ACC112 (cell line): ENCODE data around the gene ASCL4.
"Not testable (repeated sequence)": the region's sequence is repeated elsewhere in the genome, so short reads cannot be mapped to it uniquely, and the experiment has no call there.

Experiments used
- H2AFZ ChIP-seq: fragments of 200-600 bp; sonication (generic); one replicate; pipeline ENCODE4 v1.6.0; 2017; ENCODE audit warnings: antibody characterized with exemption, low read length; ENCODE audit not compliant: unreplicated experiment
- H3K27ac ChIP-seq: fragments of 200-600 bp; sonication (generic); 2 replicates; pipeline ENCODE4 v1.5.1; 2014; ENCODE audit warnings: low read depth, mild to moderate bottlenecking, antibody characterized with exemption, low read length, moderate library complexity
- H3K27me3 ChIP-seq: fragments of 200-600 bp; sonication (generic); 2 replicates; pipeline ENCODE4 v1.6.1; 2014; ENCODE audit warnings: mild to moderate bottlenecking, antibody characterized with exemption, low read length, moderate library complexity, mixed read lengths; ENCODE audit not compliant: insufficient read depth
- H3K36me3 ChIP-seq: fragments of 200-600 bp; sonication (generic); 2 replicates; pipeline ENCODE4 v1.6.1; 2016; ENCODE audit warnings: mild to moderate bottlenecking, antibody characterized with exemption, low read length, moderate library complexity, mixed read lengths; ENCODE audit not compliant: insufficient read depth
- H3K4me1 ChIP-seq: fragments of 200-600 bp; sonication (generic); one replicate; pipeline ENCODE4 v1.6.1; 2016; ENCODE audit warnings: low read length, mixed read lengths; ENCODE audit not compliant: insufficient read depth, unreplicated experiment, control insufficient read depth
- H3K4me3 ChIP-seq: fragments of 200-600 bp; sonication (generic); 2 replicates; pipeline ENCODE4 v1.5.1; 2014; ENCODE audit warnings: mild to moderate bottlenecking, low read depth, low read length
- H3K79me2 ChIP-seq: fragments of 200-600 bp; sonication (generic); one replicate; pipeline ENCODE4 v1.6.0; 2016; ENCODE audit warnings: low read length; ENCODE audit not compliant: control insufficient read depth, unreplicated experiment, insufficient read depth

ASCL4 gene

GRCh38 chr12:107774349-107775029 is at the start of gene ASCL4:
TSS of gene ASCL4 (plus strand) at chr12:107774704. CDS start at chr12:107775219, 515 bp downstream.
- Histone ChIP-seq H3K27me3 (peaks cover 70% of the 10 kb centered on the region), H3K4me3 (no peak within 1 kb of the TSS)

GRCh38 chr12:107727327-107727726 is 47.2 kb upstream of the ASCL4 start:
- H3K27ac ChIP-seq, H3K79me2 ChIP-seq: not testable (repeated sequence)

More at GRCh38 chr12:107774349-107775029, at the start of gene ASCL4:
- H3K27ac ChIP-seq: no peak within 1 kb of the TSS
- no peaks in the 10 kb centered on the region for H3K36me3 ChIP-seq
- H3K4me1 ChIP-seq: no peaks in the 10 kb centered on the region
- no peak within 1 kb of the TSS for H2AFZ ChIP-seq
- no peaks in the 10 kb centered on the region for H3K79me2 ChIP-seq

GRCh38 chr12:107727742-107728141 is 46.8 kb upstream of the ASCL4 start:
- not testable (repeated sequence) for H3K79me2 ChIP-seq

More at GRCh38 chr12:107727327-107727726, 47.2 kb upstream of the ASCL4 start:
- H3K27me3 ChIP-seq, H3K4me1 ChIP-seq, H2AFZ ChIP-seq, H3K4me3 ChIP-seq, H3K36me3 ChIP-seq: not testable (repeated sequence)

DNA sequence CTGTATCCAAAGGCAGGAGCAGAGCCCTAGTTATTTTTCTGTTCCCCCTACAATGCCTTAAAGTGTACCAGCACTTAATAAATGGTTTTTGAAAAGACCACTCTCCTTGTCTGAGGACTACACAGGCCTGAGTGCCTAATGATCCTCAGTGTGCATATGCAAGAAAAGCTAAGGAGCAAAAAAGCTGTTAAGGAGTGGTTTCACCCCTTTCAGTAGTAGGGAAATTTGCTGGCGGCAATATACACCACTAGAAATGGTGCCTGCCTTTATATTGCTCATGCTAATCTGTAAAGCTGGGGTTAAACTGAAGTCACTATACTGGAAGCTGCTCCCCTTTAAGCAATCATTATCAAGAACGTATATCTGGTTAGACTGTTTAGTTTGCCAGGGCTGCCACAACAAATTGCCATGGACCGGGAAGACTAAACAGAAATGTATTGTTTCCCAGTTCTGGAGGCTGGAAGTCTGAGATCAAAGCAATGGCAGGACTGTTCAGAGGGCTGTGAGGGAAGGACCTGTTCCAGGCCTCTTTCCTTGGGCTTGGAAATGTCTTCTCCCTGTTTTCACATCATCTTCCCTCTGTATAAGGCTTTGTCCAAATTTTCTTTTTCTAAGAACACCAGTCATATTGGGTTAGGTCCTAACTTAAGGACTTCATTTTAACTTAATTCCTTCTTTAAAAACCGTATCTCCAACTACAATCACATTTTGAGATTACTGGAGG is 43.7 kb upstream of the ASCL4 start:
- Histone ChIP-seq H2AFZ (no peak overlapping the region), H3K27ac (no peak overlapping the region), H3K27me3 (no peaks in the 10 kb centered on the region)

More at GRCh38 chr12:107727742-107728141, 46.8 kb upstream of the ASCL4 start:
- H3K27ac ChIP-seq, H3K36me3 ChIP-seq, H3K4me1 ChIP-seq, H3K27me3 ChIP-seq, H2AFZ ChIP-seq, H3K4me3 ChIP-seq: not testable (repeated sequence)

DNA sequence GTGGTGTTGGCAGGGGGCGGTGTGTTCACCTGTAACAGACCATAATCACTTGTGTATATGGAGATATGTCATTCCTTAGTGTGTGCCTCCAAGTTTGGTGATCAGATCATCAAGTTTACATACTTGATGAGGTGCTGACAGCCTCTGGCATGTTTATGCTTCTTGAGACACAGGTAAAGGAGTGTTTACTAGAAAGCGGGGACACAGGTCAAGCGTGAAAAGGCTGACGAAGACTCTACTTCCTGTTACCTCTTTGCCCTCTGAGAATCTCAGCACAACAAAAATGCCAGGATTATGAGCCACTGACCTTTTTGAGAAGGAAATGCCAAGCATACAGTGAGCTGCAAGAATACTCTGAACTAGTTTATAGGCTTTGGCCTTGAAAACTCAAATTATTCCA is 43.1 kb upstream of the ASCL4 start:
- Histone ChIP-seq H3K27me3 (no peaks in the 10 kb centered on the region), H3K4me3 (no peak overlapping the region), H2AFZ (no peak overlapping the region), H3K27ac (no peak overlapping the region), H3K4me1 (no peaks in the 10 kb centered on the region), H3K79me2 (no peaks in the 10 kb centered on the region), H3K36me3 (peaks cover 7% of the 10 kb centered on the region)

More for the DNA sequence above, 43.7 kb upstream of the ASCL4 start:
- Histone ChIP-seq H3K79me2 (no peaks in the 10 kb centered on the region), H3K4me1 (no peaks in the 10 kb centered on the region), H3K4me3 (no peak overlapping the region), H3K36me3 (peaks cover 7% of the 10 kb centered on the region)

DNA sequence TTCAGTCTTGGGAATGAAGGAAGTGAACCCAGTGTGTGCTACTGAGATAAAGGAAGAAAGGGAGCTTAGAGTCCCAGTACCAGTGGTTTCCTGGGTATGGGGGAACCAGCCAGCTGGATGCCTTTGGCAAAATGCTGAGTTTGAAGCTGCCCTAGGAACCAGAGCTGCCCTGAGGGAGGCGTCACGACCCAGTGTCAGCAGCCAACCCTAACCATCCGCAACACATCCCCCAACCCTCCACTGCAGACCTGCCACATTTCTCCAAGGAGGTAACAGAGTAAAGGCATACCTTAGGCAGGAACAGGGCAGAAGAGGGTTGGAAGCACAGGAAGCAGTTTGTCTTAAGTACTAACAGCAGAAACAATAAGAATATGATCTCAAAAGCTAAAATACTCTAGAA is 42.1 kb upstream of the ASCL4 start:
- H3K36me3 ChIP-seq: peaks cover 16% of the 10 kb centered on the region
- H3K79me2 ChIP-seq: no peaks in the 10 kb centered on the region
- H3K27ac ChIP-seq: no peak overlapping the region
- H3K4me1 ChIP-seq: no peaks in the 10 kb centered on the region
- no peak overlapping the region for H3K4me3 ChIP-seq
- no peak overlapping the region for H2AFZ ChIP-seq
- H3K27me3 ChIP-seq: no peaks in the 10 kb centered on the region

DNA sequence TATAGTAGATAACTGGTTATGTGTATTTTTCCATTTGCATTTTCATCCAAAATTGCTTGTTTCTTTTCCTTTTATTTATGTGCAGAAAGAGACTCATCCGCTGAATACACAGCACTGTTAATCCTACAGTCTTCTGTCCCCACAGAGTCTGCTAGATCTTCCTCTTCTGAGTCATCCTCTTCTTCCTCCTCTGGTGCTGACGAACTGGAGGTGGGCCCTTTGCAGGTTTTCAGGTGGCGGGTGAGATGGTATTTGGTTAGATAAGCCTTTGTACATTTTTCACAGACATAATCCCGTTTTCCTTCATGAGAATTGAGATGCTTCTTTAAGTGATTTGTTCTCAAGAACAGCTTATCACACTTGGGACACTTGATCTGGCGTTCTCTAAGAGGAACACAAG is 40.4 kb upstream of the ASCL4 start:
- H3K4me3 ChIP-seq: no peak overlapping the region
- H2AFZ ChIP-seq: no peak overlapping the region
- H3K27ac ChIP-seq: no peak overlapping the region
- H3K4me1 ChIP-seq: no peaks in the 10 kb centered on the region
- no peaks in the 10 kb centered on the region for H3K79me2 ChIP-seq
- H3K36me3 ChIP-seq: peaks cover 30% of the 10 kb centered on the region
- no peaks in the 10 kb centered on the region for H3K27me3 ChIP-seq

DNA sequence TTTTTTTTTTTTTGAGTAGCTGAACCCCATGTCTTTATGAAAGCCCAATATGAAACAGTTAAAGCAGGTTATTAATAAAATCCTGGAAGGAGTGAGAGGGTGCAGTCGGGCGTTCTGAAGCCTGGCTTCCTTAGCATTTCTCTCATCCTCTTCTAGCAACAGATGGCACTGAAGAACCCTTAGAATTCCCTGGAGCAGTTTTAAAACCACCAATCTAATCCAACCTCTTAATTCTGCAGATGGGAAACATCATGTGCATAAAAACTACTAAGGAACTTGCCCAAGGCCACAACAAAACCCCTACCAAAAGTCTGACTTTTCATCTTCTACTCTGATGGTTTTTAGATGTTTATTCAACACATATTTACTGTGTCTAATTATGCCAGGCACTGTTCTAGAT is 38.7 kb upstream of the ASCL4 start:
- peaks cover 38% of the 10 kb centered on the region for H3K36me3 ChIP-seq

GRCh38 chr12:107736914-107737313 is 37.6 kb upstream of the ASCL4 start:
- Histone ChIP-seq H3K27me3 (no peaks in the 10 kb centered on the region), H3K4me3 (no peak overlapping the region), H3K4me1 (no peaks in the 10 kb centered on the region), H3K27ac (no peak overlapping the region), H2AFZ (no peak overlapping the region), H3K79me2 (no peaks in the 10 kb centered on the region), H3K36me3 (peaks cover 50% of the 10 kb centered on the region)

More for the DNA sequence above, 38.7 kb upstream of the ASCL4 start:
- H3K27ac ChIP-seq: no peak overlapping the region
- no peak overlapping the region for H2AFZ ChIP-seq
- no peaks in the 10 kb centered on the region for H3K4me1 ChIP-seq
- H3K79me2 ChIP-seq: no peaks in the 10 kb centered on the region
- no peak overlapping the region for H3K4me3 ChIP-seq
- H3K27me3 ChIP-seq: no peaks in the 10 kb centered on the region

DNA sequence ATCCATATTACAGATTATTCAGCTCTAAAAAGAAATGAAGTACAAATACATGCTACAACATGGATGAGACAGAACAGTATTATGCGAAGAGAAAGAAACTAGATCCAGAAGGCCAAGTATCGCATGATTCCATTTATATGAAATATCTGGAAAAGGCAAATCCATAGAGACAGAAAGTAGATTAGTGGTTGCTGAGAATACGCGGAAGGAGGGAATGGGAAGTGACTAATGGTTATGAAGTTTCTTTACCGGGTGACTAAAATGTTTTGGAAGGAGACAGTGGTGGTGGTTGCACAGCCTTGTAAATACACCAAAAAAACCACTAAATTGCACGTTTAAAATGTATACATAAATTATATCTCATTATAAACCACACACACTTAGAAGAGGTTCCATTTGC is 26.0 kb upstream of the ASCL4 start:
- Histone ChIP-seq H3K4me1 (peaks cover 41% of the 10 kb centered on the region), H3K79me2 (peaks cover 28% of the 10 kb centered on the region), H3K27me3 (no peaks in the 10 kb centered on the region), H2AFZ (peak overlapping the region; percentile 12), H3K4me3 (peak overlapping the region; percentile 69), H3K36me3 (peaks cover 32% of the 10 kb centered on the region), H3K27ac (peak overlapping the region; percentile 90)

GRCh38 chr12:107749083-107749482 is 25.4 kb upstream of the ASCL4 start:
- peaks cover 28% of the 10 kb centered on the region for H3K79me2 ChIP-seq
- peak overlapping the region; percentile 69 for H3K4me3 ChIP-seq
- no peaks in the 10 kb centered on the region for H3K27me3 ChIP-seq
- peaks cover 41% of the 10 kb centered on the region for H3K4me1 ChIP-seq
- H3K27ac ChIP-seq: peak overlapping the region; percentile 90
- H3K36me3 ChIP-seq: peaks cover 30% of the 10 kb centered on the region
- H2AFZ ChIP-seq: no peak overlapping the region
